Activated CD8-positive, alpha-beta memory T cell treated with anti-CD3 and anti-CD28 coated beads, Interleukin-2, amount 50 U/mL, for 48 hours (primary cell): ENCODE measurements around the gene ZSWIM3.
A peak's percentile ranks its signal among the peaks of the same experiment; 100 is the strongest.
"Not testable (repeated sequence)": the region's sequence is repeated elsewhere in the genome, so short reads cannot be mapped to it uniquely, and the experiment has no call there.

Source experiments
- DNase-seq: peaks from one replicate; pipeline ENCODE4 v3.0.0-alpha.2; 2020

The ZSWIM3 gene

DNA sequence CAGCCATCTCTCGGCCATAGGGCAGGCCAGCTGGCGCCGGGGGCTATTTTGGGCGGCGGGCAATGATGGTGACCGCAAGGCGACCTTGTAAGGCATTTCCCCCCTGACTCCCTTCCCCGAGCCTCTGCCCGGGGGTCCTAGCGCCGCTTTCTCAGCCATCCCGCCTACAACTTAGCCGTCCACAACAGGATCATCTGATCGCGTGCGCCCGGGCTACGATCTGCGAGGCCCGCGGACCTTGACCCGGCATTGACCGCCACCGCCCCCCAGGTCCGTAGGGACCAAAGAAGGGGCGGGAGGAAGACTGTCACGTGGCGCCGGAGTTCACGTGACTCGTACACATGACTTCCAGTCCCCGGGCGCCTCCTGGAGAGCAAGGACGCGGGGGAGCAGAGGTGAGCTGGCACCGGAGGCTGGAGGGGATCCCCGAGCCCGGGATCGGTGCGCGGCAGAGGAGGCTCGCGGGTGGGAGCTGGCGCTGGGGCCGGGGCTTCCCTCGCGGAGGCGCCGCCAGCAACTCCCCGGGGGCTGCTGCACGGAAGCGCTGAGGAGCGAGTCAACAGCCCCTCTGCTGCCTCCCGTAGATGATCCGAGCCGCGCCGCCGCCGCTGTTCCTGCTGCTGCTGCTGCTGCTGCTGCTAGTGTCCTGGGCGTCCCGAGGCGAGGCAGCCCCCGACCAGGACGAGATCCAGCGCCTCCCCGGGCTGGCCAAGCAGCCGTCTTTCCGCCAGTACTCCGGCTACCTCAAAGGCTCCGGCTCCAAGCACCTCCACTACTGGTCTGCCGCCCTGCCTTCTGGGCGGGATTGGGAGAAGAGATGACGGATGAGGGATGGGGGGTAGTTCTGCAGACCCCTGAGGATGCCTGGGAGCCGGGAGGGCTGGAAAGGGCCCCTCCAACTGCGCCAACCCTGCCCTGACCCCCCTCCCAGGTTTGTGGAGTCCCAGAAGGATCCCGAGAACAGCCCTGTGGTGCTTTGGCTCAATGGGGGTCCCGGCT, 33.9 kb downstream of the ZSWIM3 start, which contains the start of the genes CTSA and NEURL2:
Gene CTSA, plus strand, starts transcription at position 351 of the 999 bp plus-strand sequence. Its CDS starts 234 bp downstream, at position 585.
Gene NEURL2, minus strand, starts transcription at position 224 of the 999 bp plus-strand sequence. Its CDS starts 217 bp downstream, at position 7.
- peak; percentile 94 for DNase-seq

DNA sequence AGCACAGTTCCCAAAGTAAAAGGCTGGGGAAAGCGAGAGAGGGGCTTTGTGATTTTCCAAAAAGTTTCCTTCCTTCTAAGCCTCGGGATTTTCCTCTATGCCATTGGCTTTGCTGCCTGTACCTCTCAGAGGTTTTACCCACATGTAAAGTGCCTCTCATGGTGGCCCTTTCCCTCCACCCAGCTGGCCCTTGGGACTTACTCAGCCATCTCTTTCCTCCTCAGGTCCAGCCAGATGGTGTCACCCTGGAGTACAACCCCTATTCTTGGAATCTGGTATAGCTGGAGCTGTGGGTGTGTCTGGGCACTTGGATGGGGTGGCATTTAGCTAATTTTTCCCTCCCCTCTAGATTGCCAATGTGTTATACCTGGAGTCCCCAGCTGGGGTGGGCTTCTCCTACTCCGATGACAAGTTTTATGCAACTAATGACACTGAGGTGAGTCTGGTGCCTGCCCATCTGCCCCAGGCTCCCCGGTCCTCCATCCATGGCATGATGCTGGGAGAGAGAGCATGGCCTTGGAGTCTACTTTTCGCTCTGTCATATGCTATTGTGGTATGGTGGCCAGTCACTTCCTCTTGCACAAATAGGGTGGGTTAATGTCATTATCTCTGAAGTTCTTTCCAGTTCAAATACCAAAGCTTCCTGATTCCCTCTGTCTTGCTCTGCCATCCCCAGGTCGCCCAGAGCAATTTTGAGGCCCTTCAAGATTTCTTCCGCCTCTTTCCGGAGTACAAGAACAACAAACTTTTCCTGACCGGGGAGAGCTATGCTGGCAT, 34.8 kb downstream of the ZSWIM3 start:
- DNase-seq = no peak

DNA sequence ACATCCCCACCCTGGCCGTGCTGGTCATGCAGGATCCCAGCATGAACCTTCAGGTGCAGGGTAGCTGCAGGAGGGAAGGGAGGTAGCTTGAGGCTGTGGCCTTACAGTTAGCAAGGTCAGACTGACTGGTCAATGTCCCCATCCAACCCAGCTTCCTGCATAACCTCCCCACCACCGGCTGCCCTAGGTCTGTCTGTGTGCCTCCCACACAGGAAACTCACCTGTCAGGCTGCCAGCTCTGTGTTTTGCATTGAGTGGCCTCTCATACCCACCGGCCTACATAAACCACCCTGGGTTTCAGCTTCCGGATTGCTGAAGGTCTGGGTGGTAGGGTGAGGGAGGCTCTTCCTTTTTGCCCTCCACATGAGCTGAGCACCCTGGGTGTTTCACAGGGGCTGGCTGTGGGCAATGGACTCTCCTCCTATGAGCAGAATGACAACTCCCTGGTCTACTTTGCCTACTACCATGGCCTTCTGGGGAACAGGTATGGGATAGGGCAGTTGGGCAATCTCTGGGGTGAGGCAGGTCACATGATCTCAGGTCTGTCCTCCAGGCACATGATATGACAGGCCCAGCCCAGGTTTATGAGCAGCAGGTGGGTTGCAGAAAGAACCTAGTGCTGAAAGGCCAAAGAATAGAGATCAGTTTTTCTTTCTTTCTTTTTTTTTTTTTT, 35.5 kb downstream of the ZSWIM3 start:
- DNase-seq = no peak

DNA sequence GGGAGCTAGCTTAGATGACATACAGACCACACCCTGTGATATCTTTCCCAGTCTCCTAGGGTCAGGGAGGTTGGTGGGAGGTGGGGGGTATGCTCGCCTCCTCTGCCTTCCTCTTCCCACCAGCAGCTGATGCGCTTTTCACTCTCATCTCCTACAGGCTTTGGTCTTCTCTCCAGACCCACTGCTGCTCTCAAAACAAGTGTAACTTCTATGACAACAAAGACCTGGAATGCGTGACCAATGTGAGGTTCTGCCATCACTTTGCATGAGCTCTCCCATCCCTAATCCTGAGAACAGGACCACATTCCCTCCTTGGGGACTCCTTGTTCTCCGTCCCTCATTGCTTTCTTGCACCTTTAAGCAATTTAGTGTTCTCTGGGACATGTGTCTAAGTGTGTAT, 36.4 kb downstream of the ZSWIM3 start:
- no peak for DNase-seq

DNA sequence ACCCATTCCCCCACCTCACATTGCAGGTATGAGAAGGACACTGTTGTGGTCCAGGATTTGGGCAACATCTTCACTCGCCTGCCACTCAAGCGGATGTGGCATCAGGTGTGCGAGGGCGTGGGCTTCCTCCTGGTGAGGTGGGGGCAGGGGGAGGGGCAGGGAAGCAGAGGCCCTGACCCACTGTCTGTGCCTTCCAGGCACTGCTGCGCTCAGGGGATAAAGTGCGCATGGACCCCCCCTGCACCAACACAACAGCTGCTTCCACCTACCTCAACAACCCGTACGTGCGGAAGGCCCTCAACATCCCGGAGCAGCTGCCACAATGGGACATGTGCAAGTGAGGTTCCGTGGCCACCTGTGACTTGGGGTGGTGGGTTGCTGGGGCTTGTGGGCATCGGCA, 37.4 kb downstream of the ZSWIM3 start:
- DNase-seq = no peak

DNA sequence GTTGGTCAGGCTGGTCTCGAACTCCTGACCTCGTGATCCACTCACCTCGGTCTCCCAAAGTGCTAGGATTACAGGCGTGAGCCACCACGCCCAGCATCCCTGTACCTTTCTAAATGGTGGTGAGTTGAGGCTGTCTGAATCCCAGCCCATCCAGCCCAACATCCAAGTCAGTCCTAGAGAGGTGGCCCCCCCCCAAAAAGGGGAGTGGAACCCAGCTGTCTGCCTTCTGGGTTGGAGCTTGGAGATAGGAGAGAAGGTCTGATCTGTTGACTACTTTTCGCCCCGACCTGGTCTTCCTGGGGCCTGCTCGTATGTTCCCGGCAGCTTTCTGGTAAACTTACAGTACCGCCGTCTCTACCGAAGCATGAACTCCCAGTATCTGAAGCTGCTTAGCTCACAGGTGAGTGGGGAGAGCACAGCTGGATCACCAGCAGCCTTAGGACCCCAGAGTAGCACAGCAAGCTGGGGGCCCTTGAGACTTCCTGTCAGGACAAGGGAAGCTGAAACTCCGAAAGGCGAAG, 39.3 kb downstream of the ZSWIM3 start:
- DNase-seq = no peak

DNA sequence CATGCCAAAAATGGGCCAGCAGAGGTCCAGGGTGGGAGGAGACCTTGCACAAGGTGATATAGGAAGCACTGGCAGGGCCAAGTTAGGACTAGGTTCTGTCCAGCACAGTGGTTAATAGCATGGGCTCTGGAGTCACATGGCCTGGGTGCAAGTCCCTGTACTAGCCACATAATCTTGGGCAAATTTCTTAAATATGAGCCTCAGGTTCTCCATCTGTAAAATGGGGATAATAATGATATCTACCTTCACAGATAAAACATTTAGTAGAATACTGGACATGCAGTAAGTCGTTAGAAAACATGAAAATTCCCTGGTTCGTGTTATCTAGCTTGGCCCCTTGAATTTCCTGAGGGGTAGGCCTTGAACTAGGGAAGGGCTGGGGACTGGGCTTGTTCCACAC, 39.9 kb downstream of the ZSWIM3 start:
- no peak for DNase-seq

DNA sequence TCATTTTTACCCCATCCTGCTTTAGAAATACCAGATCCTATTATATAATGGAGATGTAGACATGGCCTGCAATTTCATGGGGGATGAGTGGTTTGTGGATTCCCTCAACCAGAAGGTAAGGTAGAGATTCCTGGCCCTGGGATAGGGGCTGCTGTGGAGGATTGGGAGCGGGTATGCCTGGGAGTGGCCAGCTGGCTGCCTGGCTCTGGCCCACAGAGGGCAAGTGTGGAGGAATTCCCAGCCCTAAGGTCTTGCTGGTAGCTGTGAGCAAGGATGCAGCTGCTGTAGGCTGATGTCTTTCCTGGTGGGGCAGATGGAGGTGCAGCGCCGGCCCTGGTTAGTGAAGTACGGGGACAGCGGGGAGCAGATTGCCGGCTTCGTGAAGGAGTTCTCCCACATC, 40.3 kb downstream of the ZSWIM3 start:
- no peak for DNase-seq

DNA sequence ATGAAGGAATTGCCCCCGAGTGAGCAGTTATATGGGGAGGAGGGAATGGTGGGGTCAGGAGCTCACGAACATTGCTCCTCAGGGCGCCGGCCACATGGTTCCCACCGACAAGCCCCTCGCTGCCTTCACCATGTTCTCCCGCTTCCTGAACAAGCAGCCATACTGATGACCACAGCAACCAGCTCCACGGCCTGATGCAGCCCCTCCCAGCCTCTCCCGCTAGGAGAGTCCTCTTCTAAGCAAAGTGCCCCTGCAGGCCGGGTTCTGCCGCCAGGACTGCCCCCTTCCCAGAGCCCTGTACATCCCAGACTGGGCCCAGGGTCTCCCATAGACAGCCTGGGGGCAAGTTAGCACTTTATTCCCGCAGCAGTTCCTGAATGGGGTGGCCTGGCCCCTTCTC, 40.9 kb downstream of the ZSWIM3 start:
- DNase-seq = no peak

DNA sequence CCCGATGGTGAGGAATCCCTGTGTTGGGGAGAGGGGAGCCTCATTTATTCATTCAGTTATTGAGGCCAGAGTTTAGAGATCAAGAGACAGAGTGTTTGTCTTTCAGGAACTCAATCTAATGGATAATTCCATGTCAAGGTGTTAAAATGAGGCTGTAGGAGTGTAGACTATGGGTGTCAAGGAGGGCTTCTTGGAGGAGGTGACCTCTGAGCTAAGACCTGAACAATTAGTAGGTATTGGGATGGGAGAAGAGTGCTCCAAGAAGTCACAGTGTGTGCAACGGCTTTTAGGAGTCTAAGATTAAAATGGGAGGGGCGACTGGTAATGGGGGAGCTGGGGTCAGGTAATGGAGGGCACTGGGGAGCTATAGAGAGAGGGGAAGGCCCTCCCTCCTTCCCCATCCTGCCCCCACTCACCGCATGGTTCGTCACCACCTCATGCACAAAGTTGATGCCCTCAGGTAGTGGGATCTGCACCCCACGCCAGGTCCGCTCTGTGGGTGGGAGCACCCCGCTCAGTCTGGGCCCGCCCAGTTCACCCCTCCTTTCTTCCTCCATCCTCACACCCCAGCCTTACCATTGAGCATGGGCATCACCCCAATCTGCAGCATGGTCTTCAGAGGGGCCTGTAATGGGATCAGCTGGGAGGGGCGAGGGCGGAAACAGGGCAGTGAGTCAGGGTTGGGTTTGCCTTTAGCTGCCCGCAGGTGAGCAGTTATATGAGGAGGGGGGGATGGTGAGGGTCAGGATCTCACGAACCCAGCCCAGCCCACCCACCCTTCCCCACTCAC, 41.8 kb downstream of the ZSWIM3 start:
- DNase-seq = no peak

DNA sequence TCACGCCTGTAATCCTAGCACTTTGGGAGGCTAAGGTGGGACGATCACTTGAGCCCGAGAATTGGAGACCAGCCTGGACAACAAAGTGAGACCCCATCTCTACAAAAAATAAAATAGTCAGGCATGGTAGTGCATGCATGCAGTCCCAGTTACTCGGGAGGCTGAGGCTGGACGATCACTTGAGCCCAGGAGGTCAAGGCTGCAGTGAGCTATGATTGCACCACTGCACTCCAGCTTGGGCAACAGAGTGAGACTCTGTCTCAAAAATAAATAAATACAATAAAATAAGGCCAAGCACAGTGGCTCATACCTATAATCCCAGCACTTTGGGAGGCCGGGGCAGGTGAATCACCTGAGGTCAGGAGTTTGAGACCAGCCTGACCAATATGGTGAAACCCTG, 43.9 kb downstream of the ZSWIM3 start:
- not testable (repeated sequence) for DNase-seq

DNA sequence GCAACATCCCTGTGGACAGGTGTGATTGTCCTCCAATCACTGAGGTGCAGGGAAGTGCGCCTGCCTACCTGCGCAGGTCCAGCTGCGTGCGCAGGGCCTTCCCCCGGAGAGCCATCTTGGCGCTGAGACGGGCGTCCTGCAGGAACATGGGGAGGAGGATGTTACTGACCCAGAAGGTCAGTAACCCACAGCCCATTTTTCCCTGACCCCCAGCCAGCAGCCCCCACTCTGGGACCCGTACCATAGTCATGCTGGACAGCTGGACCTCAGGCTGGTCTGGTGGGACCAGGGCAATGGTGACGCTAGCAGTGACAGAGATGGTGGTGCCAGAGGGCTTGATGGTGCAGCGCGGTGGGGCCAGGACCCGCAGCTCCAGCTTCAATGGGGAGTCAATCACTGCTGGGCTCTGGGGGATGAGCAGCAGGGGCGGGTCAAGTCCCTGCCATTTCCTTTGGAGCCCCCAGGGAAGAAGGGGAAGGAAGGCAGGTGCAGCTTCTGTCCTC, 44.8 kb downstream of the ZSWIM3 start:
- no peak for DNase-seq

DNA sequence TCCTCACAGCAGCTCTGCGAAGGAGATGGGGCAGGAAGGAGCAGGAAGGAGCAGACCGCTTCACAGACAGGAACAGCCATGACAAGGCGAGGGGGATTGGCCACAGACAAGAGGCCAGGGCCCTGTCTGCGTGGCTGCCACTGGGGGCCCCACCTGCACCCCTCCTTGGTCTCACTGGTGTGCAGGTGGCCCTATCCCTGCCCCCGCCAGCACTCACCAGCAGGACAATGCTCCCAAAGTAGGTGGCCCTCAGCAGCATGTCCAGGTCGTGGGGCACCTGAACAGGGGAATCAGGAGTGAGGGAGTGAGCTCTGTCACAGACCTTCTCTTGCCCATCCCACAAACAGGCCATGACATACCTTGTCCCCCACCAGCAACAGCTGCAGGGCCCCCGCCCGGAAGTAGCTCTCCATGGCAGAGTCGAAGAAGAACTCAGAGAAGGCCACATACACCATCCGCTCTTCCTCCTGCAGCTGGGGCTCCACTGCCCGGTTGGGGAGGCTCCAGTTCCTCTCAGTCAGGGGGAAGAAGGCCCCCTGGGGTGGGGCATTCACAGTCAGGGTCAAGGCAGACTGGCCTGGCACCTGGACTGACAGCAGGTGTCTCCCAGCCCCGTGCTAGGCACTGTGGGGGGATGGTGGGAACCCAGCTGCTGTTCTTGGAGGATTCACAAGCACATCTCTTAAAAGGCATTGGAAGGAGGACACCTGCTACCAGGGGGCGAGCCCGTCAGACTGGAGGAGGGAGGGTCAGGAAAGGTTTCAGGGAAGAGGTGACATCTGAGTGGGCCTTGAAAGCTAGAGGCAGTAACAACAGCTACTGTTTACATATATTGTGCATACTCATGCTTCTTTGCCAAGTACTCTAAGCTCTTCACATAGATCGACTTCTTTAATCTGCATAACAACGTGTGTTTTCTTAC, 47.4 kb downstream of the ZSWIM3 start:
- DNase-seq = no peak

DNA sequence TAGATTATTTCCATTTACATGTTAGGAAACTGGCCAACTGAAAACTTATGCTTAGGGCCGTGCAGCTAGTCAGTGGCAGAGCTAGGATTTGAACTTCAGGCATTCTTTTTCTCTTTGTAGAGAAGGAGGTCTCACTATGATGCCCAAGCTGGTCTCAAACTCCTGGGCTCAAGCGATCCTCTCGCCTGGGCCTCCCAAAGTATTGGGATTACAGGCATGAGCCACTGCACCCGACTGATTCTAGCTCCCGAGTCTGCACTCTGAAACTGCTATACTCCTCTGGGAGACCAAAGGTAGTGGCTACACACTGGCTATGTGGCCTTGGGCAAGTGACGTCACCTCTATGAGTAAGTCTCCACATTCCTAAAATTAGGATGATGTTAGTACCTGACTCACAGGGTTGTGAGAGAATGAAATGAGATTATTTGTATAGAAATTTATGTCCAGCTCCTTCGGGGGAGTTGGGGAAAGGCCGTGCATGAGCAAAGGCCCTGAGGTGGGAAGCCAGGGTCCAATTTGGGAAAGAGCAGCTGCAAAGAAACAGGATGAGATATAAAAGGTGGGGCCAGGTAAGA, 48.2 kb downstream of the ZSWIM3 start:
- DNase-seq = no peak

DNA sequence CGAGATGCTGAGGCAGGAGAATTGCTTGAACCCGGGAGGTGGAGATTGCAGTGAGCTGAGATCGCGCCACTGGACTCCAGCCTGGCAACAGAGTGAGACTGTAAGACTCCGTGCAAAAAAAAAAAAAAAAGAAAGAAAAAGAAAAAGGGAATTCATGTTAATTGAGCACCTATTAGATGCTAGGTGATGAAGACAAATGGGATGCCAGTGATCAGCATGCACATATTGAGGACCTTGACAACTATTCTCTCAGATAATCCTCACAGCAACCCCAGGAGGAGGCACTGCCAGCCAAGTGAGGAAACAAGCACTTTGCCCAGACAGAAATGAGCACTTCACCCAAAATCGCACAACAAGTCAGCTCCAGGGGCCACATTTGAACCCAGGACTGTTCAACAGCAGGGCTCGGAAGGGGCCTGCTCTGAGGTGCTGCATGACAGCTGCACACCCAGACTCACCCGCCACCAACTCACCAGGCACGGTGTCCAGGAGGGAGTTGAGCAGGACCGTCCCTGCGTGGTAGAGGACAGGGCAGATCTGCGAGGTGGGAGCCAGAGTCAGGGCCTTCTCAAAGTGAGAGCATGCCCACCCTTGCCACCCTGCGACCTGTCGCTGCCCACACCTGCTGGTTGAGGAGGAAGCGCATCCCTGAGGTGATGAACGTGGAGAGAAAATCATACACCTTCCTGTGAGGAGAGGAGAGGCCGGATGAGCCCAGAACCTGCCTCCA, 50.0 kb downstream of the ZSWIM3 start:
- DNase-seq = no peak

DNA sequence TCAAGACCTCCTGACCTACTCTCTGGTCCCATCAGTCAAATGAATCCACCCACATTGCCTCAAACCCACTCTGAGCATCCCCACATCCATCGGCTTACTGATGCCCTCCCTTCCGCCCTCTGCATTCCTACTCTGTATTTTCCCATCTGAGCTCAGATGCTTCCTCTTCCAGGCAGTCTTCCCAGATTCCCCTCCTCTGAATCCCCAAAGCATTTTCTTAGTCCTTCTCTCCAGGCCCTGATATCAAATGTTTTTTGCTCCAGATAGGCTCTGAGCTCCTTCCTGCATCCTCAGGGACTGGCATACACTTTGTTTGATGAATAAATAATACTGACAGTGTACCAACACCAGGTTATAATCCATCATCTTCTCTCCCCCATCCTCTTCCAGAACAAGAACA, 50.7 kb downstream of the ZSWIM3 start:
- DNase-seq = no peak

DNA sequence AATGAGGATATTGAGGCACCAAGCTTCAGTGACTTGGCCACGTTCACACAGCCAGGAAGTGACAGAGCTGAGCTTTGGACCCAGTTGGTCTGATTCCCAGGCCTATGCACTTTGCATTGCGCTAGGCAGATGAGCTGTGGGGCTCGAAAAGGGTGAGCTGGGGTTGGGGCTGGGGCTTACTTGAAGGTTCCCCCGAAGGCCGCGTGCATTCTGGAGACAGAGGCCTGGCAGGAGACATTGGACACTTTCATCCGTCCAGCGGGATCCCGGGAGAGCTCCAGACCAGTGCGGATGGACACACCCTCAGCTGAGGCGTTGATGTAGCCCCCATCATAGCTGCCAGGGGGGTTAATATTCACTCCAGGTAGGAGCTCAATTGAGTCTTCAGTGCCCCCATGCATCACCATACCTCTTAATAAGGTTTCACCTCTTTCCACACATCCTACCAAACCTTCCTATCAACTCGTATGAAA, 52.0 kb downstream of the ZSWIM3 start:
- DNase-seq = no peak

DNA sequence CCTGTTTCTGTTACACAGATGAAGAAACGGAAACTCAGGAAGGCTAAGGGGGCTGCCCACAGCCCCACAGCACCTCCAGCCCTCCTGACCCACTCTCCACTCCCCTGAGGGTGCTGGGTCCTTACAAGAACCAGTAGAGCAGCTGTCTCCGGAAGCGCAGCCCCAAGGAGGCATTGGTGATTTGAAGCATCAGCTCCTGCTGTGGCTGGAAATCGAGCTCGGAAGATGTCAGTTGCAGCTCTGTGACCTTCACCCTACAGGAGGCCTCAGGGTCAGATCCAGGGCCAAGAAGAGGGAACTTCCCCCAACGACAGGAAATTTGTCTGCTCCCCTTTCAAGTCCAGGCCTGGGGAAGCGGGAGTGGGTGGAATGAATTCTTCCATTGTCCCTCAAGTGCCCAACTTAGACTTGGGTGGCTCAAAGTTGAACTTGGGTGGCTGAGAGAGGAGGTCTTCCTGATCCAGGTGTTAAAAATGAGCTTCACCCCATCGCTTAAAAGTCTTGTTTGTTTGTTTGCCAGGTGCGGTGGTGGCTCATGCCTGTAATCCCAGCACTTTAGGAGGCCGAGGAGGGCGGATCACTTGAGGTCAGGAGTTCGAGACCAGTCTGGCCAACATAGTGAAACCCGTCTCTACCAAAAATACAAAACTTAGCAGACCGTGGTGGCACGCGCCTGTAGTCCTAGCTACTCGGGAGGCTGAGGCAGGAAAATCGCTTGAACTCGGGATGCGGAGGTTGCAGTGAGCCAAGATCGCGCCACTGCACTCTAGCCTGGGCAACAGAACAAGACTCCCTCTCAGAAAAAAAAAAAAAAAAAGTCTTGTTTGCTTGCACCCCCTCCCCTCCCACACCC, 52.6 kb downstream of the ZSWIM3 start:
- no peak for DNase-seq
